ENCODE measurements around the gene KRTAP9-9.
"Not testable (repeated sequence)": the region's sequence is repeated elsewhere in the genome, so short reads cannot be mapped to it uniquely, and the experiment has no call there.

The KRTAP9-9 gene

GRCh38 chr17:41255381-41256290 lies at the start of gene KRTAP9-9:
Gene KRTAP9-9 (plus strand): TSS chr17:41255384.
- DNase-seq = not testable (repeated sequence)

GRCh38 chr17:41211845-41212466 lies 43.2 kb upstream of the KRTAP9-9 start:
- DNase-seq = no peak

DNA sequence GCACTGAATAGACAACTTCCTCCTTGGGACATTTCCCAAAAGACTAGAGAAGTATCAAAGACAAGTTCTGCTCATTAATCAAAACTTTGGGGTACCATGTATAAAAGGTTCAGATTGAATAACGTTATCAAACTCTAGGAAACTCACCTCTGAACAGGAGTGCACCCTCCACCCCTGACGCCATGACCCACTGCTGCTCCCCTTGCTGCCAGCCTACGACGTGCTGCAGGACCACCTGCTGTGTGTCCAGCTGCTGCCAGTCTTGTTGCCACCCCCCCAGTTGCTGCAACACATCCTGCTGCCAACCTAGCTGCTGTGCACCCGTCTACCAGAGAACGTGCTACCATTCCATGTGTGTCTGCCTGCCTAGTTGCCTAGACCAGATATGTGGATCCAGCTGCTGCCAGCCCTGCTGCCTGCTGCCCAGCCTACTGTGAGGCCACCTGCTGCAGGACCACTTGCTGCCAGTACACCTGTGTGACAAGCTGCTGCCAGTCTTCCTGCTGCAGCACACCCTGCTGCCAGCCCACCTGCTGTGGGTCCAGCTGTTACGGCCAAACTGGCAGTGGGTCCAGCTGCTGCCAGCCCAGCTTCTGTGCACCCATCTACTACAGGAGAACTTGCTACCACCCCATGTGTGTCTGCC lies 42.5 kb upstream of the KRTAP9-9 start:
- no peak for DNase-seq

- no peak for DNase-seq
These were observed 39.5 kb upstream of the KRTAP9-9 start for GRCh38 chr17:41215681-41216080.

DNA sequence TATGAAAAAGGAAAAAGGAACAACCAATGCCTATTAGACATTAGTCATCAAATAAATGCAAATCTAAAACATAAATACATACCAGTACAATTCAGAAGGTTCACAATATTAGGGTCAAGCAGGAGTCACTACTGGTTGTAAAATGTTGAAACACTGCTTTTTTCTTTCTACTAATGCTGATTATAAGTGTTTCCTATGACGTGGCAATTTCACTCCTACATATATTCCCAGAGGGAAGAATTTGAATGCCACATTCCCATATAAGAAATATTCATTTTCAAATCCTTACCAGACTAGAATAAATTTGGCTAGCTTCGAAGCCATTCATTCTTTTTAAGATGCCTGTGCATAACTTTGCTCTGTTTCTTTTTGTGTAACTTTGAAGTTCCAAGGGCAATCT lies 31.4 kb upstream of the KRTAP9-9 start:
- DNase-seq = no peak

DNA sequence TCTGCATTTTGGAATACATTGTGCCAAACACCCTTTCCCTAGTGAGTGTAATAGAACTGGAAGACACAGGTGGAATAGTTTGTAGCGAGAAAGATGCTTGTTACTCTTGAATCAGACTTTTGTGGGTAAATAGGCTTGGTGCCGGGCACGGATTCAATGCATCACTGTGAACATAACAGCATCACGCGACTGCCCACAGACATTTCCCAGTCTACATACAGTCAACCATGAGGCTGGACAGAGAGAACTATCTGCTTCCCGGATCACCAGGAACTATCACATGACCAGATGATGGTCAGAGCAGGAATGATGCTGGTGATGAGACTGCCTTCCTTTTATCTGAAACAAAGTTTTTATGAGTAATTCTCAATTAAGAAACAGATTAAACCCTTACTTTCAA lies 29.1 kb upstream of the KRTAP9-9 start:
- DNase-seq = no peak

DNA sequence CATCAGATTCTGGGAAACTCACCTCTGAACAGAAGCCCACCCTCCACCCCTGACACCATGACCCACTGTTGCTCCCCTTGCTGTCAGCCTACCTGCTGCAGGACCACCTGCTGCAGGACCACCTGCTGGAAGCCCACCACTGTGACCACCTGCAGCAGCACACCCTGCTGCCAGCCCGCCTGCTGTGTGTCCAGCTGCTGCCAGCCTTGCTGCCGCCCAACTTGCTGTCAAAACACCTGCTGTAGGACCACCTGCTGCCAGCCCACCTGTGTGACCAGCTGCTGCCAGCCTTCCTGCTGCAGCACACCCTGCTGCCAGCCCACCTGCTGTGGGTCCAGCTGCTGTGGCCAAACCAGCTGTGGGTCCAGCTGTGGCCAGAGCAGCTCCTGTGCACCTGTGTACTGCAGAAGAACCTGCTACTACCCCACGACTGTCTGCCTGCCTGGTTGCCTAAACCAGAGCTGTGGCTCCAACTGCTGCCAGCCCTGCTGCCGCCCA lies 28.5 kb upstream of the KRTAP9-9 start, which contains the start of gene KRTAP9-2:
TSS of gene KRTAP9-2 (plus strand) at position 51 of the 498 bp plus-strand sequence. CDS start at position 58, 7 bp downstream.
- DNase-seq = not testable (repeated sequence)

- no peak for DNase-seq
These were observed 25.1 kb upstream of the KRTAP9-9 start for GRCh38 chr17:41230094-41230493.

GRCh38 chr17:41231731-41232130 lies 23.5 kb upstream of the KRTAP9-9 start:
- no peak for DNase-seq

DNA sequence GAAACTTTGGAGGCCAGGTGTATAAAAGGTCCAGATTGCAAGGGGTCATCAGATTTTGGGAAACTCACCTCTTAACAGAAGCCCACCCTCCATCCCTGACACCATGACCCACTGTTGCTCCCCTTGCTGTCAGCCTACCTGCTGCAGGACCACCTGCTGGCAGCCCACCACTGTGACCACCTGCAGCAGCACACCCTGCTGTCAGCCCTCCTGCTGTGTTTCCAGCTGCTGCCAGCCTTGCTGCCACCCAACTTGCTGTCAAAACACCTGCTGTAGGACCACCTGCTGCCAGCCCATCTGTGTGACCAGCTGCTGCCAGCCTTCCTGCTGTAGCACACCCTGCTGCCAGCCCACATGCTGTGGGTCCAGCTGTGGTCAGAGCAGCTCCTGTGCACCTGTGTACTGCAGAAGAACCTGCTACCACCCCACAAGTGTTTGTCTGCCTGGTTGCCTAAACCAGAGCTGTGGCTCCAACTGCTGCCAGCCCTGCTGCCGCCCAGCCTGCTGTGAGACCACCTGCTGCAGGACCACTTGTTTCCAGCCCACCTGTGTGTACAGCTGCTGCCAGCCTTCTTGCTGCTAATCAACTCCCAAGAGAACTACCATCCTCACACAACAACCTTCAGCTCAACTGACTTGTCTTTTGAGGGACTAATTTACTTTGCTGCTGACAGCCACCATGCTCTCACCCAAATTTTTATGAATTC lies 22.6 kb upstream of the KRTAP9-9 start, which contains the start of gene KRTAP9-3:
TSS of gene KRTAP9-3 (plus strand) at position 51 of the 707 bp plus-strand sequence. CDS start at position 104, 53 bp downstream.
- DNase-seq = not testable (repeated sequence)

DNA sequence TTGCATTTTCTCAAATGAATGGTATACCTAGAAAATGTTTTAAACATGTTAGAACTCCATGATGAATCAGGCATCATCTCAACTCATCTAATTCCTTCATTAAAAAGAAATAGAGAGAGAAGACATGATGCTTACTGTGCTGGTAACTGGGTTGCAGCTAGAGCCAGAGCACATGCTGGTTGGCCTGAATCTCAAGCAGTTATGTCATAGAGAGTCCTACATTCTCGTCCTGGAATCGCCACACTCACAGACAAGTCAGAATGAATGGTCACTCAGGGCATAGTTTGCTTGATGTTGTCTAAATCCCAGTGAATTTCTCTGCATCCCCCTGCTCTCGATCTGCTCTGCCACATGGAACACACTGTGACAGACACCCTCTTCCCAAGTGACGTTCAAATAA lies 18.1 kb upstream of the KRTAP9-9 start:
- DNase-seq = not testable (repeated sequence)

DNA sequence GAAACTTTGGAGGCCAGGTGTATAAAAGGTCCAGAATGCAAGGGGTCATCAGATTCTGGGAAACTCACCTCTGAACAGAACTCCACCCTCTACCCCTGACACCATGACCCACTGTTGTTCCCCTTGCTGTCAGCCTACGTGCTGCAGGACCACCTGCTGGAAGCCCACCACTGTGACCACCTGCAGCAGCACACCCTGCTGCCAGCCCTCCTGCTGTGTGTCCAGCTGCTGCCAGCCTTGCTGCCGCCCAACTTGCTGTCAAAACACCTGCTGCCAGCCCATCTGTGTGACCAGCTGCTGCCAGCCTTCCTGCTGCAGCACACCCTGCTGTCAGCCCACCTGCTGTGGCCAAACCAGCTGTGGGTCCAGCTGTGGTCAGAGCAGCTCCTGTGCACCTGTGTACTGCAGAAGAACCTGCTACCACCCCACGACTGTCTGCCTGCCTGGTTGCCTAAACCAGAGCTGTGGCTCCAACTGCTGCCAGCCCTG lies 17.2 kb upstream of the KRTAP9-9 start, which contains the start of gene KRTAP9-8:
TSS of gene KRTAP9-8 (plus strand) at position 51 of the 489 bp plus-strand sequence. CDS start at position 104, 53 bp downstream.
- not testable (repeated sequence) for DNase-seq

DNA sequence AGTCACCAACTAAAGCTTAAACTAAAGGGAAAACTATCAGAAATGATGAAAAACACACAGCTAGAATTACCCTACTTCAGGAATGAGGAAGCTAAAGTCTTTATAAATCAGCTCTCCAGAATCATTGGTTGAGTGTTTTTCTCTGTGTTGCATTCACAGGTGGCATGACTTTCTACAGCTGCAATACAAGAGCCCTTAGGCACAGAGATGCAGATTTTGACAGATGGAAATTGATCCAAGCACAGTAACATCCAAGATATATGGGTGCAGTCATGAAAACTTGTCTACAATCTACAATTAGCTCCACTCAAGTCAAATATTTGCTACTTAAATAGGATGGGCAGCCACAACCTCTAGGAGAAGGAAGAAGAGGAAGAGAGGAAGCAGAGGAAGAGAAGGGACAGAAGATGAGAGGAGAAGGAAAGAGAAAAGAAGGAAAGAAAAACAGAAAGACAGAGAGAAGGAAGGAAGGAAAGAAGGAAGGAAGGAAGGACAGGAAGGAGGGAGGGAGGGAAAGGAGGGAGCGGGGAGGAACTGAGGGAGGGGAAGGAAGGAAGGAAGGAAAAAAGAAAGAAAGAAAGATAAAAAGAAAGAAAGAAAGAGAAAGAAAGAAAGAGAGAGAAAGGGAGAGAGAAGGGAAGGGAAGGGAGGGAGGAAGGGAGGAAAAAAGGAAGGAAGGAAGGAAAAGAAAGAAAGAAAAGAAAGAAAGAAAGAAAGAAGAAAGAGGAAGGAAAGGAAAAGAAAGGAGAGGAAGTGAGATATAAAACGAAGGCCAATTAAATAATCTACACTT lies 8.0 kb upstream of the KRTAP9-9 start:
- not testable (repeated sequence) for DNase-seq

GRCh38 chr17:41249637-41250240 lies 5.4 kb upstream of the KRTAP9-9 start, which contains the start of gene KRTAP9-4:
Gene KRTAP9-4 (plus strand): TSS chr17:41249687. CDS start chr17:41249721, 34 bp downstream.
- DNase-seq = not testable (repeated sequence)

- DNase-seq = no peak
These were observed 3.9 kb upstream of the KRTAP9-9 start for GRCh38 chr17:41251261-41251660.

GRCh38 chr17:41254861-41255260 lies 323 bp upstream of the KRTAP9-9 start:
- DNase-seq = no peak

GRCh38 chr17:41256291-41256685 lies 1.1 kb downstream of the KRTAP9-9 start:
- DNase-seq = no peak

DNA sequence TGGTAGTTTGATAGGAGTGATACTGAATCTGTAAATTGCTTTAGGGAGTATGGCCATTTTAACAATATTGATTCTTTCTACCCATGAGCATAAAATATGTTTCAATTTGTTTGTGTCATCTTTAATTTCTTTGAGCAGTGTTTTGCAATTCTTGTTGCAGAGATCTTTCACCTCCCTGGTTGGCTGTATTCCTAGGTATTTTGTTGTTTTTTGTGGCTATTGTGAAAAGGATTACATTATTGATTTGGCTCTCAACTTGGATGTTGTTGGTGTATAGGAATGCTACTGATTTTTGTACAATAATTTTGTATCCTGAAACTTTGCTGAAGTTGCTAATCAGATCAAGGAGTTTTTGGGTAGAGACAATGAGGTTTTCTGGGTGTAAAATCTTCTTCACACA lies 3.2 kb downstream of the KRTAP9-9 start:
- no peak for DNase-seq

DNA sequence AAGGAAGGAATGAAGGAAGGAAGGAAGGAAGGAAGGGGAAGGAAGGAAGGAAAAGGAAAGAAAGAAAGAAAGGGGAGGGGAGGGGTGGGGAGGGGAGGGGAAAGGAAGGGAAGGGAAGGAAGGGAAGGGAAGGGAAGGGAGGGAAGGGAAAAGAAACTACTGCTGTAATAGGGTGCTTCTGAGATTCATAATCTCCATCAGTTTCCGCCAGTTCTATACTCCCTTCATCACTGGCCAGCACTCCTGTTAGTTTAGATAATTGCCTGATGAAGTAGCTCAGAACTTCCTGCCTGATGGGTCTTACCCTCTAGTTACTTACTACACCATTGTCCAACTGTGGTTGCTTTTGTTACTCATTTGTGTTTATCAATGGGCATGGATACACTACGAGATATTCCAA lies 8.0 kb downstream of the KRTAP9-9 start:
- DNase-seq = no peak

GRCh38 chr17:41264599-41264998 lies 9.4 kb downstream of the KRTAP9-9 start:
- no peak for DNase-seq

- DNase-seq = no peak
These were observed 9.9 kb downstream of the KRTAP9-9 start, which contains the start of gene KRTAP9-6 for GRCh38 chr17:41265078-41265477. Gene KRTAP9-6 (plus strand): TSS chr17:41265378. CDS start chr17:41265378, 0 bp downstream.
